PC-3 (cell line): ENCODE data around the gene ITPRIP. TPM values are rescaled to one million over a fixed set of nuclear protein-coding genes. Genes with fewer than 3 reads are reported as not detected.

Experiments
- ATAC-seq: fragments of 200-7000 bp; cut with Tn5 transposase; 2 replicates; pipeline ENCODE4 v1.9.1; 2020; ENCODE audit warnings: mild to moderate bottlenecking, moderate library complexity
- BruUV-seq: library from RNA; stranded (reverse); fragments of 400-500 nt; replicated peaks from 2 replicates; lab custom pipeline; 2021; lab: Mats Ljungman, UMichigan
- CTCF ChIA-PET: fragments of 300-600 bp; sonication (Branson Sonifier 250); formaldehyde crosslinking; loops from one replicate; lab custom pipeline; 2022; ENCODE audit warnings: antibody characterized with exemption; lab: Charles Lee
- POLR2A ChIA-PET: fragments of 300-600 bp; sonication (Branson Sonifier 250); formaldehyde crosslinking; loops from one replicate; lab custom pipeline; 2022; ENCODE audit warnings: antibody characterized with exemption; ENCODE audit not compliant: unreplicated experiment; lab: Charles Lee
- DNase-seq: peaks from one replicate; pipeline ENCODE4 v3.0.0-alpha.2; 2015
- H2AFZ ChIP-seq: fragments of 300-600 bp; sonication (generic); 2 replicates; pipeline ENCODE4 v1.6.0; 2016; ENCODE audit warnings: antibody characterized with exemption, low read length
- H3F3A ChIP-seq: fragments of 300-600 bp; sonication (generic); one replicate; pipeline ENCODE4 v1.6.0; 2017; ENCODE audit warnings: antibody characterized with exemption, low read length, control low read depth, mild to moderate bottlenecking; ENCODE audit not compliant: unreplicated experiment
- H3K27ac ChIP-seq: fragments of 300-600 bp; sonication (generic); 2 replicates; pipeline ENCODE4 v1.5.1; 2016; ENCODE audit warnings: mild to moderate bottlenecking, low read length
- H3K27me3 ChIP-seq: fragments of 300-600 bp; sonication (generic); 2 replicates; pipeline ENCODE4 v1.6.1; 2016; ENCODE audit warnings: low read length, mixed read lengths
- H3K36me3 ChIP-seq: fragments of 300-600 bp; sonication (generic); 2 replicates; pipeline ENCODE4 v1.6.1; 2016; ENCODE audit warnings: low read depth, mixed run types, low read length, mixed read lengths
- H3K4me1 ChIP-seq: fragments of 300-600 bp; sonication (generic); 2 replicates; pipeline ENCODE4 v1.5.1; 2016; ENCODE audit warnings: low read length; ENCODE audit not compliant: insufficient read depth
- H3K4me2 ChIP-seq: fragments of 300-600 bp; sonication (generic); 2 replicates; pipeline ENCODE4 v1.6.0; 2016; ENCODE audit warnings: low read length
- H3K4me3 ChIP-seq: fragments of 300-600 bp; sonication (generic); 2 replicates; pipeline ENCODE4 v1.5.1; 2016; ENCODE audit warnings: mild to moderate bottlenecking, low read length, mixed read lengths
- H3K79me2 ChIP-seq: fragments of 300-600 bp; sonication (generic); 2 replicates; pipeline ENCODE4 v1.6.1; 2017; ENCODE audit warnings: low read length, mixed read lengths
- H3K9ac ChIP-seq: fragments of 300-600 bp; sonication (generic); 2 replicates; pipeline ENCODE4 v1.6.0; 2016; ENCODE audit warnings: mild to moderate bottlenecking, low read length
- H3K9me2 ChIP-seq: fragments of 300-600 bp; sonication (generic); replicated peaks from 2 replicates; pipeline ENCODE4 v1.6.1; 2016; ENCODE audit warnings: mixed run types, low read length, mixed read lengths
- H3K9me3 ChIP-seq: fragments of 300-600 bp; sonication (generic); 2 replicates; pipeline ENCODE4 v1.6.1; 2016; ENCODE audit warnings: low read length, mixed read lengths
- H4K20me1 ChIP-seq: fragments of 300-600 bp; sonication (generic); 2 replicates; pipeline ENCODE4 v1.6.1; 2016; ENCODE audit warnings: low read length, mixed read lengths
- EZH2 ChIP-seq: fragments of 300-600 bp; sonication (generic); IDR thresholded peaks from one replicate; pipeline ENCODE4 v1.6.1; 2017; ENCODE audit warnings: antibody characterized with exemption, mild to moderate bottlenecking, low read length; ENCODE audit not compliant: unreplicated experiment
- EZH2phosphoT487 ChIP-seq: fragments of 300-600 bp; sonication (generic); IDR thresholded peaks from 2 replicates; pipeline ENCODE4 v1.6.1; 2018; ENCODE audit warnings: mild to moderate bottlenecking, antibody characterized with exemption, low read length, borderline replicate concordance
- intact Hi-C: fragments of 100-400 bp; cut with micrococcal nuclease; formaldehyde crosslinking; loops from 2 replicates; pipeline ENCODE4 v1.9.0; 2023
- total RNA-seq: library from RNA; depleted of rRNA; stranded (reverse); fragments of >200 nt; gene quantifications from 2 replicates; pipeline ENCODE4 v1.2.3, GENCODE V29; 2014
- TF ChIP-seq, protein P1 (sequence below): fragments of 300-600 bp; sonication (generic); conservative IDR thresholded peaks from 2 replicates; pipeline ENCODE4 v1.5.1; 2017; ENCODE audit warnings: antibody characterized with exemption, low read depth, mild to moderate bottlenecking, low read length

Gene ITPRIP
- total RNA-seq, 1 experiment from 2014 or later: 7.0 TPM

DNA sequence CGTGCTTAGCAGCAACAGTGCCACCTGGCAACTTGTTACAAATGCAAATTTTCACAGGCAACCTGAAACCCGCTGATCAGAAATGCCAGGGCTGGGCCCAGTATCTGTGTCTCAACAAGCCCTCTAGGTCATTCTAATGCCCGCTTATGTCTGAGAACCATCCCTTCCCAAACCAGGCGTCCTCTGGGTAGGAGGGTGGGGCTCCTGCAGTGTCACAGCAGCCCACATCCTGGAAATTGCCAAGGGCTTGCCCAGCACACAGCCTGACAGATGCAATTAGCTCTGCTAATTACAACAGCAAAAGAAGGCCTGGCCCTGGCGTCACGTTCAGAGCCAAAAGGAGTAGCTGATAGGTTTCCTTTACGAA lies 15.9 kb downstream of the ITPRIP start:
- H3K27ac ChIP-seq: no peak overlapping the region
- intact Hi-C loops: no loop called here
- H3K27me3 ChIP-seq: no peaks in the 10 kb centered on the region
- H3K79me2 ChIP-seq: peaks cover 93% of the 10 kb centered on the region
- ChIA-PET CTCF (no interaction called here), POLR2A (no interaction called here)
- BruUV-seq: no TSS peak
- peaks cover 17% of the 10 kb centered on the region for H3K4me1 ChIP-seq
- no peak overlapping the region for H2AFZ ChIP-seq
- H3K36me3 ChIP-seq: no peaks in the 10 kb centered on the region
- no peak for ATAC-seq
- no peaks in the 10 kb centered on the region for H3K9me3 ChIP-seq
- no peak overlapping the region for H3K4me2 ChIP-seq
- no peak for DNase-seq
- no peaks in the 10 kb centered on the region for H3F3A ChIP-seq
- no peak overlapping the region for H3K9ac ChIP-seq
- H4K20me1 ChIP-seq: peaks cover 19% of the 10 kb centered on the region; the same call in 1 of the 2 replicates
- TF ChIP-seq, protein P1, sequence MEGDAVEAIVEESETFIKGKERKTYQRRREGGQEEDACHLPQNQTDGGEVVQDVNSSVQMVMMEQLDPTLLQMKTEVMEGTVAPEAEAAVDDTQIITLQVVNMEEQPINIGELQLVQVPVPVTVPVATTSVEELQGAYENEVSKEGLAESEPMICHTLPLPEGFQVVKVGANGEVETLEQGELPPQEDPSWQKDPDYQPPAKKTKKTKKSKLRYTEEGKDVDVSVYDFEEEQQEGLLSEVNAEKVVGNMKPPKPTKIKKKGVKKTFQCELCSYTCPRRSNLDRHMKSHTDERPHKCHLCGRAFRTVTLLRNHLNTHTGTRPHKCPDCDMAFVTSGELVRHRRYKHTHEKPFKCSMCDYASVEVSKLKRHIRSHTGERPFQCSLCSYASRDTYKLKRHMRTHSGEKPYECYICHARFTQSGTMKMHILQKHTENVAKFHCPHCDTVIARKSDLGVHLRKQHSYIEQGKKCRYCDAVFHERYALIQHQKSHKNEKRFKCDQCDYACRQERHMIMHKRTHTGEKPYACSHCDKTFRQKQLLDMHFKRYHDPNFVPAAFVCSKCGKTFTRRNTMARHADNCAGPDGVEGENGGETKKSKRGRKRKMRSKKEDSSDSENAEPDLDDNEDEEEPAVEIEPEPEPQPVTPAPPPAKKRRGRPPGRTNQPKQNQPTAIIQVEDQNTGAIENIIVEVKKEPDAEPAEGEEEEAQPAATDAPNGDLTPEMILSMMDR: no peak
- TF ChIP-seq EZH2phosphoT487: no peak
- TF ChIP-seq EZH2: no peak
- no peaks in the 10 kb centered on the region for H3K9me2 ChIP-seq
- no peak overlapping the region for H3K4me3 ChIP-seq

DNA sequence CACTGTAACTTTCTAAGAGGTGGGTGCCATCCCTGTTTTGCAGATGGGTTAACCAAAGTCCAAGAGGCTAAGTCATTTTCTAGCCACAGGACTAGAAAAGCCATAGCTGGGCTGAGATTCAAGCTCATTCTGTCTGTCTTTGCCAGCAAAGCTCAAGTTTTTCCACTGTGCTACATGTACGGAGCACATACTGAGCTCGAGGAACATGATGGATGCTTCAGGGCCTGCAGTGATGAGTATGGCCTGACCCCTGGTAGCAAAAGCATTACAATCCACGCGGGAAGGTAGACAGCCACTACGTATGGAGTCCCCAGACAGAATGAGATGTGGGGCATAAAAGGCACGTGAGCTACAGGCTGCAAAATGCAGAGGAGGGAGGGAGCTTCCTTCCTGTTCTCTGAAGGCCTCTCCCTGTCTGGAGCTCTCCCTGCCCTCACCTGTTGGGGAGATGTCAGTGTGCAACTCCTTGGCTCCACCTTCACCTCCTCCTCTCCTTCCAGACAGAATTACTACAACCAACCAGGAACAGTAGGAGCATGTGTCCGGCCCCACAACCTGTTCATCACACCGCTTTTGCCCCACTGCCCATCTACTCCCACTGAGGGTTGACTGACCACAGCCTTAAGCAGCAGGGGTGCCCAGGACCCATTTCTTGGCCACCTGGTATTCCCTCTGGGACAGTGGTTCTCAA lies 16.4 kb downstream of the ITPRIP start:
- Histone ChIP-seq H3K4me2 (no peak overlapping the region), H3K4me3 (no peak overlapping the region), H2AFZ (no peak overlapping the region), H3K9me3 (no peaks in the 10 kb centered on the region), H3K36me3 (no peaks in the 10 kb centered on the region), H3K9ac (no peak overlapping the region), H4K20me1 (peaks cover 21% of the 10 kb centered on the region; the same call in 1 of the 2 replicates), H3K4me1 (peaks cover 16% of the 10 kb centered on the region), H3K9me2 (no peaks in the 10 kb centered on the region), H3K27ac (no peak overlapping the region), H3K27me3 (no peaks in the 10 kb centered on the region), H3K79me2 (peaks cover 93% of the 10 kb centered on the region), H3F3A (no peaks in the 10 kb centered on the region)
- intact Hi-C loops: no loop called here
- ChIA-PET POLR2A (no interaction called here), CTCF (interaction anchor here (0.8 kb wide), 1 partner anchor 15 kb away, joined by 6 read pairs; no protein-coding TSS in a partner anchor)
- ATAC-seq (no peak), DNase-seq (no peak)
- TF ChIP-seq, protein P1: no peak
- TF ChIP-seq EZH2phosphoT487 (no peak), EZH2 (no peak)
- no TSS peak for BruUV-seq

DNA sequence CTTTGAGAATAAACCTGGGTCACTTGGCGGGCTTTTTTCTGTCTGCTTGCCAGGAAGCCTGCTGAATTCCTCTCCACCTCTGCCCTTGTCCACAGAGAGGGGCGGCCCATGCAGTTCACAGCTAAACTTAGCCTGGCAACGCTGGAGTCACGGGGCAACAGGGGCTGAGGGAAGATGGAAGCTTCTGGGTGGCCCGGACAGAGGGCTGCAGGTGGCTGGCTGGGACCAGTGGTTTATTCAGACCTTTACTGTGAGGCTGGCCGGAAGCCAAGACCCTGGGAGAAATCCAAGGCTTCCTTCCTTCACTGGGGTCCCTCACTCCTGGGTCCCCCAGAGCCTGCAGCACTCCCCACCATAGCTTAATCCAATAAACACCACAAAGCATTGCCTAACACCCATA lies 17.0 kb downstream of the ITPRIP start:
- H3K4me3 ChIP-seq: no peak overlapping the region
- H2AFZ ChIP-seq: no peak overlapping the region
- H3K27me3 ChIP-seq: no peaks in the 10 kb centered on the region
- H4K20me1 ChIP-seq: peaks cover 24% of the 10 kb centered on the region; the same call in 1 of the 2 replicates
- H3K36me3 ChIP-seq: no peaks in the 10 kb centered on the region
- no peak overlapping the region for H3K9ac ChIP-seq
- no peak for DNase-seq
- TF ChIP-seq, protein P1: no peak
- TF ChIP-seq EZH2phosphoT487: no peak
- no peaks in the 10 kb centered on the region for H3F3A ChIP-seq
- no peak overlapping the region for H3K27ac ChIP-seq
- peaks cover 16% of the 10 kb centered on the region for H3K4me1 ChIP-seq
- no peaks in the 10 kb centered on the region for H3K9me2 ChIP-seq
- POLR2A ChIA-PET: no interaction called here
- H3K4me2 ChIP-seq: no peak overlapping the region
- intact Hi-C loops: no loop called here
- ATAC-seq: no peak
- CTCF ChIA-PET: interaction anchor here (0.8 kb wide), 1 partner anchor 14 kb away, joined by 6 read pairs; no protein-coding TSS in a partner anchor
- peaks cover 93% of the 10 kb centered on the region for H3K79me2 ChIP-seq
- BruUV-seq: no TSS peak
- H3K9me3 ChIP-seq: no peaks in the 10 kb centered on the region
